Body of pancreas (tissue), 4 donors: ENCODE measurements around the gene SLC5A5.

Source experiments
- POLR2A ChIP-seq, 3 donors: fragments of 450-650 bp; IDR thresholded peaks; one replicate each; pipeline ENCODE4 v1.6.1; 2016; ENCODE audit warnings: antibody characterized with exemption in 3 of 3, mild to moderate bottlenecking in 2 of 3
- TF ChIP-seq, protein P1 (sequence below), 7 experiments: fragments of 450-650 bp in 4 of 7; fragments of 200-600 bp in 3 of 7; sonication (generic) in 3 of 7; IDR thresholded peaks; one replicate each; pipeline ENCODE4 v1.5.1; 2016 to 2019; ENCODE audit warnings: antibody characterized with exemption in 7 of 7

DNA sequence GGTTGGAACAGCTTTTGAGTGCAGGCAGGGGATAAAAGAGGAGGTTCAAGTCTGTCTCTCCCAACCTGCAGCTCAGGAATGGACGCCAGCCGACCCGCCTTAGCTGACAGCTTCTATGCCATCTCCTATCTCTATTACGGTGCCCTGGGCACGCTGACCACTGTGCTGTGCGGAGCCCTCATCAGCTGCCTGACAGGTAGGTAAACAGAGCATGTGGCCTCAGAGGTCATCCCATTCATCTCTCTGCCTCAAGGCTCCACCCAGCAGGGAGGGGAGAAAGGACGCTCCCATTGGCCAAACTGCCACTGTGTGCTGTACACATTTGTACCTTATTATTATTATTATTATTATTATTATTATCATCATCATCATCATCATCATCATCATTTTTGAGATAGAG is 16.5 kb downstream of the SLC5A5 start:
- TF ChIP-seq, protein P1, sequence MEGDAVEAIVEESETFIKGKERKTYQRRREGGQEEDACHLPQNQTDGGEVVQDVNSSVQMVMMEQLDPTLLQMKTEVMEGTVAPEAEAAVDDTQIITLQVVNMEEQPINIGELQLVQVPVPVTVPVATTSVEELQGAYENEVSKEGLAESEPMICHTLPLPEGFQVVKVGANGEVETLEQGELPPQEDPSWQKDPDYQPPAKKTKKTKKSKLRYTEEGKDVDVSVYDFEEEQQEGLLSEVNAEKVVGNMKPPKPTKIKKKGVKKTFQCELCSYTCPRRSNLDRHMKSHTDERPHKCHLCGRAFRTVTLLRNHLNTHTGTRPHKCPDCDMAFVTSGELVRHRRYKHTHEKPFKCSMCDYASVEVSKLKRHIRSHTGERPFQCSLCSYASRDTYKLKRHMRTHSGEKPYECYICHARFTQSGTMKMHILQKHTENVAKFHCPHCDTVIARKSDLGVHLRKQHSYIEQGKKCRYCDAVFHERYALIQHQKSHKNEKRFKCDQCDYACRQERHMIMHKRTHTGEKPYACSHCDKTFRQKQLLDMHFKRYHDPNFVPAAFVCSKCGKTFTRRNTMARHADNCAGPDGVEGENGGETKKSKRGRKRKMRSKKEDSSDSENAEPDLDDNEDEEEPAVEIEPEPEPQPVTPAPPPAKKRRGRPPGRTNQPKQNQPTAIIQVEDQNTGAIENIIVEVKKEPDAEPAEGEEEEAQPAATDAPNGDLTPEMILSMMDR (IDR thresholded peaks at IDR 0.05): no peak
- no peak for TF ChIP-seq POLR2A (IDR thresholded peaks at IDR 0.05)
